Right lung (tissue), 5 donors: ENCODE data around the gene SCT. TPM values are rescaled to one million over a fixed set of nuclear protein-coding genes. Genes with fewer than 3 reads are reported as not detected.

ENCODE experiments used
- DNase-seq, 2 donors: peaks; one replicate each; pipeline ENCODE4 v3.0.0-alpha.2; 2013
- polyA plus RNA-seq, 5 donors: library from polyadenylated mRNA; unstranded; fragments of 120-200 nt; gene quantifications; one replicate each; pipeline versions ENCODE4 v1.2.1 to v1.2.3, GENCODE V29; 2013; ENCODE audit warnings: inconsistent platforms in 1 of 5, low replicate concordance in 1 of 5; ENCODE audit not compliant: insufficient read length in 5 of 5, insufficient read depth in 1 of 5

SCT gene
- polyA plus RNA-seq, 5 donors = 1.2 to 14.9 (median 1.7) TPM

DNA sequence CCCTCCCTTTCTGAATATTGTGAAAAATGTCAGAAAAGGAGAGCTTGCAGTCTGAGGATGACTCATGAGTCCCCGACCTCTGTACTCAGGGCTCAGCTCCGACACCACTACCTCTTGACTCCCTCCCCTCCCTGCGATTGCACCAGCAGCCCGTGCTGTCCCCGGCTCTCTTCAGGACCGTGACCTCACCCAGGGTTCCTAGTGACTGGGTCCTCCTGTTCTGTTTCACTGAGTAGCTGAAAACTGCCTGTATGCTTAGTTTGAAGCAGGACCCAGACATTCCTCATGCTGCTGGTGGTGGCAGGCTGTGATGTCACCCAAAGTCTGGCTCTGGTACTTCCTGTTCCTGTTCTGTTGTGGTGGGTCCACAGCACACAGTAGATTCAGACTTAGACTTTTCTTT lies 39.0 kb downstream of the SCT start:
- no peak for DNase-seq

DNA sequence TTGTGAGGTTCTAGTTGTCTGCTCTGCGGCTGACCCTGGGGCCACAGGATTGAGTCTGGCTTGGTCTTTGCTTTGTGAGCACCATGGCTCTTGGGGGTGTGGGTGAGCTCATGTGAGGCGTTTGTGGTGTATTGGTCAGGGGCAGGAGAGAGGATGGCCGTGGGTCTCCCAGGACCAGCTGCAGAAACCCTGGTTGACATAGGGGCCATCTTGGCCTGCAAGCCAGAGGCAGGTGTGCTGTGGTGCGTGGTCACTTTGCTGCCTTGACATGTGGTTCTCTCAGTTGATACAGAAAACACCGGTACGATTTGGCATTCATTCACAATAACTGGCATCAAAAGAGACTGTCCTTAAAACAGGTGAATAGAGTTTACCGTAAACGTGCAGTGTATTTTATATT lies 39.4 kb downstream of the SCT start:
- DNase-seq = no peak

DNA sequence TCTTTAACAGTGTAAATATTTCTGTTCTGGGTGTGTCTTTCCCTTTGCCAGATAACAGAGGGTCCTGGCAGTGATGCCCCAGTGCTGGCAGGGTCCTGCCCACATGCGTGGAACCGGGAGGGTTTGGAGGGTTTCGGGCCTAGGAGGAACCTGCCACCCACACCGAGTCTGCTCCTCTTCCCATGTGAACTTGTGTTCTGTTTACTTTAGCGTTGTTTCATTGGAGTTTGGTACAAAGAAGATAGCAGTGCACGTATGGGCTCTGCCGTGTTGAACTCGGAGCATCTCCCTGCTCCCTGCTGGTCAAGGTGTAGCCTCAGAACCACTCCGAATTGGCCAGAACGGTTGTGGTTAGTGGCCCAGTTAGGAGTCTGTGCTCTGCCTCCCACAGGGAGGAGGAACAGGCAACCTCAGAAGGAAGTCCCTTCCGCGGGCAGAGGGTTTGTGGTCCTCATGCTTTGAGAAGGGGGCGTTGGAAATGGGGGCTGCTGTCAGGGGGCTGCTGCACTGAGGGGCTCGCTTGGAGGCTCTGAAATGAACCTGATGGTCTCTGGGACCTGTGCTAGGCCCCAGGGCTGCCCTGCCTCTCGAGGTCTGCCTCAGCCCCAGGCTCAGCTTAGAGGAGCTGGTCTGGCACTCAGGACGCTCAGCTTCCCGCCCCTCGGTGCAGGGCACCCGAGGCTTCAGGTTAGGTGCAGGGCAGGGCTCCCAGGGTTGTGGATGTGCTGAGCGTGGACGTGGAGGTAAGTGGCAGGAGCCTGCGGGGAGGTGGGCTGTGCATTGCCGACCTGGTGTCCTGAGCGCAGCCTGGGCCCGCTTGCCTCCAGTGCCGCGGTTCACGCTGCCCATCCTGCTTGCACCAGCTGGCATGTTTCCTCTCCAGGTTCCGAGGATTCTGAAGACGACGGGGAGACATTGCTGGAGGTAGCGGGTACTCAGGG lies 40.3 kb downstream of the SCT start:
- DNase-seq = no peak

DNA sequence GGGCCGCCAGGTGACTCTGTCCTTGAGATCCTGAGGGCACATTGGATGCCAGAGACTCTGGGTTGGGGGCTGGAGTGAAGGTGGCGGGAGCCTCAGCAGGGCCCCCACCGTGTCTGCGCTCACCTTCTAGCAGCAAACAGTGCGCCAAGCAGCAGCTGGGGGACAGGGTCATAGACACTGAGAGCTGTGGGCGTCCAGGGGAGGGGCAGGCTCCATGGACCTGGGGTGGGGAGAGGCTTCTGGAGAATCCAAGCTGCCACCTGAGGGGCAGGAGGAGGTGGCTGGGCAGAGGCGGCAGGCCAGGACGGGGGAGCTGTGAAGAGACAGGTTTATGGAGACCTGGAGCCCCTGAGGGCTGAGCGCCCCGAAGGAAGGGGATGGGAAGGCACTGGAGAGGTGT lies 42.7 kb downstream of the SCT start:
- DNase-seq = no peak

DNA sequence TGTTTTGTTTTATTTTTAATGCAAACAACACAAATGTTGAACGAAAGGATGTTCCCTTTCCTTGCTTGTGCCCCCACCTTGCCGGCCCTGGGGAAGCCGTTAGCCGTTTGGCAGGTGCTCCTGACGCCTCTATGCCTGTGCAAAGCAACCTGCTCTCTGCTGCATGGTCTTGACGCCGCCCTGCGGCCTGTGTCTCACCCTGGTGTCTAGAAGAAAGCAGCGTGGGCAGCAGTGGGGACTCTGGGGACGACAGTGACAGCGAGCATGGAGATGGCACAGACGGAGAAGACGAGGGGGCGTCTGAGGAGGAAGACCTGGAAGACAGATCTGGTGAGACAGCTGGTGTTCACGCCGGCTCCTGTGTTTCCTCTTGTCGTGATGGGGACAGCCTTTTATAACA lies 45.2 kb downstream of the SCT start:
- DNase-seq = no peak

DNA sequence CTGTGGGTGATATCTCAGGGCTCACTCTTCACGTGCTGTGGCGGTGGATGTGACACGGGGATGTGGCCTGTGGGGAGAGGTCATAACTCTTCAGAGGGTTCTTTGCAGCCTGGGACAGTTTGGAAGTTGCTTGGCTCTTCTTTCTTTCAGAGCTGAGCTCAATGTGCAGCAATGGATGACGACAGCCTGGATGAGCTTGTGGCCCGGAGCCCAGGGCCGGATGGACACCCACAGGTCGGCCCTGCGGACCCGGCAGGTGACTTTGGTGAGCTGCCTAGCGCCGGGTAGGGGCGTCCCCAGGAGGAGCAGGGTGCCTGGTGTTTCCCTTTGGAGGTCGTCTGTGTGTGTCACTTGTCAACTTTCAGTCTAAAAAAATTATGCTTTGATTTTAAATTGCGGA lies 45.6 kb downstream of the SCT start:
- DNase-seq = no peak

DNA sequence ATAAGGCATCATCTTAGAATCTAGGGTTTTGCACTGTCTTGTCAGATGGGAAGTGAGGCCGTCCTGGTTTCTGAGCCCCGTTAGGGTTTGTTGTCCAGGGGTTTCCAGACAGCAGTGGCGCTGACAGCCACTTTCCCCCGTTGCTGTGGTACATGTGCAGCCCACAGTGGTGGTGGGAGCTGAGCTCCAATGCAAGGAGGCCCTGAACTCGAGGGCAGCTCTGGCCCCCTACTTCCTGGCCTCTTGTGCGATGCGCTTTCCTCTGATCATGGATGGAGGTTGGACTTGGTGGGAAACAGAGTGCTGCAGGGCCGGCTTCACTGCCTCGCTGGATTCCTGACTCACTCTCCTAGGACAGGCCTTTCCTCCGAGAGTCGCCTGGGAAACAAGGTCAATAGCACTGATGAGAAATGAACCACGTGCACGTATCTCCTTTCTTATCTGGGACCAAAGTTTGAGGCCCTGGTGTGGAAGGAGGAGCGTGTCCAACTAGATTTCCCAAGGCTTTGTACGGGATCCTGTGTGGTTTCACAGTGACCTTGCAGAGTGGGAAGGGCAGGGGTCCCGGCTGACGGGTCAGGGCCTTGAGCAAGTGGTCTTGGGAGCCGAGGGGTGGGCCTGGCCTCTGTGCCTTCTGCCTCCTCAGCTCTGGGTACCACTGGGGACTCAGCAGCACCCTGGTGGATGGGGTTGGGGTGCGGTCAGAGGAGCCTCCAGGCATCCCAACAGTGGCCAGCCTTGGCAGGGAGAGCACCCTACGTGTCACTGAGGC lies 47.0 kb downstream of the SCT start:
- DNase-seq = no peak

DNA sequence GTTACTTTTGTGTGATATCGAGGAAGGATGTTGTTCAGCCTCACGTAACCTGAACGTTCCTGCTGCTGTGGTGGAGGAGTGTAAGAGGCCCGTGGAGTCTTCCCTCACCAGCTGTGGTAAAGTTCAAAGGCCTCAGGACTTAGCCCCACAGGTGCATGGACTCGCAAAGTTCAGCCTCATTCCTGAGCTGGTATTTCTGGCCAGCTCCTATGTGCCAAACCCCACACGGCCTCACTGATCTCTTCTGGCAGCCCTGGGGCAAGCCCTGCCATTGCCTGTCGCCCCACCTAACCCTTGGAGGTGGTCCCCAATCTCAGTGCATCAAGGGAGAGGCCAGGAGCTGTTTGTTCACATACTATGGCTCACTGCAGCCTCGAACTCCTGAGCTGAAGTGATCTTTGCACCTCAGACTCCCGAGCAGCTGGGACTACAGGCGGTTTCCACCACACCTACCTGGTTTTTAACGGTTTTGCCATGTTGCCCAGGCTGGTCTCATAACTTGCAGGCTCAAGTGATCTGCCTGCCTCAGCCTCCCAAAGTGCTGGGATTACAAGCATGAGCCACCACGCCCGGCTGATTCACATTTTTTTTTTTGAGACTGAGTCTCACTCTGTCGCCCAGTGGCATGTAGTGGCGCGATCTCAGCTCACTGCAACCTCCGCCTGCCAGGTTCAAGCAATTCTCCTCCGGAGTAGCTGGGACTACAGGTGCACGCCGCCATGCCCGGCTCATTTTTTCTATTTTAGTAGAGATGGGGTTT lies 48.5 kb downstream of the SCT start:
- DNase-seq = no peak

DNA sequence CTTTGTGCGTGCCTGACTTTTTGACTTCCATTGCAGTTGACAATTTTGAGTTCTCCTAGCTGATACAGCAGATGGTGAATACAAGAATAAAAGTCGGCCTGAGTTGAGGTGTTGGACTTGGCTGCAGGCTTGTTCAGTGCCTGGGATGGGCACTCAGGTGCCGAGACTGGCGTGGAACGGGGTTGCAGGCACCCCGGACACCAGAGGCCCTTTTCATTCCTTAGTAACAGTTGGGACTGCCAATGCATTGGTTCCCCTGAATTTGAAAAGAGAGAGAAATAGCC lies 49.4 kb downstream of the SCT start:
- DNase-seq = no peak

DNA sequence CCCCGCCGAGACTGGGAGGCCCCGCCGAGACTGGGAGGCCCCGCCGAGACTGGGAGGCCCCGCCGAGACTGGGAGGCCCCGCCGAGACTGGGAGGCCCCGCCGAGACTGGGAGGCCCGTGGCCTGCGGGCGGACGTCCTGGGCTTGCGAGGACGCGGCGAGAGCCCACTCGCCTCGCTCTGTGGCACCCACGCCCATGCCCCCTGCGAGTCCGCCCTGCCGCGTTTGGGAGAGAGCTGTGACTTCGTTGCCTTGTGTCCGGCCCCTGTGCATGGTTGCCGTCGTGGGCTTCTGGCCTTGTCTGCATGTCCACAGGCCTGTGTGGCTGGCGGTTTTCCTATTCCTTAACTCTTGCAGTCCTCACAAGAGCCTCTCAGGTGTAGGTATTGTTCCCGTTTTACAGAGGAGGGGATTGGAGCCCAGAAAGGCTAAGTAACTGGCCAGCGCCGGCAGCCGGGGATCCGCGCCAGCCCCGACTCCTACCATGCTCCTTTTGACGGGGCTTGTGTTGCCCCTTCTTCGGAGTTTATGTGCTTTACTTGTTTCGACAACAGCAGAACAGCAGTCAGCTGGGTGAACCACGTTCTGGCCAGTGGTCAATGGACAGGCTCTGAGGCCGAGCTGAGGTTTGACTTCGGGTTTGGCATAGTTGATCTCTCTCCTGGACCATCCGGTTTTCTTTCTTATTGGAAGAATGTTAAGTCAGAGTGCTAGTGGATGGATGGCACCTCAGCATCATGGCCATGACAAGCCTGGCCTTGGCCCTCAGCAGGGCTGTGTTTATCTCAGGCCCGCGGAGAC lies 50.0 kb downstream of the SCT start:
- no peak for DNase-seq

Other genes with a start within 250 kb of the SCT start
- 10 to 100 TPM in 4 of 5 donors, 1 to 10 TPM in 1; 9.5 to 17.4 (median 13.3) TPM for gene PKP3, start 233.0 kb downstream of the SCT start, polyA plus RNA-seq
- 10 to 100 TPM; 19.0 to 44.1 (median 33.8) TPM for gene SIGIRR, start 212.2 kb downstream of the SCT start, polyA plus RNA-seq
- 1 to 10 TPM; 4.5 to 9.0 (median 6.8) TPM for gene ANO9, start 185.2 kb downstream of the SCT start, polyA plus RNA-seq
- gene PTDSS2, start 176.9 kb downstream of the SCT start, polyA plus RNA-seq = 10 to 100 TPM; 21.2 to 31.5 (median 25.8) TPM
- gene RNH1, start 119.9 kb downstream of the SCT start, polyA plus RNA-seq = 100 to 1,000 TPM in 1 of 5 donors, 10 to 100 TPM in 4; 63.3 to 130 (median 87.3) TPM
- 10 to 100 TPM; 27.3 to 63.3 (median 38.2) TPM for gene HRAS, start 91.6 kb downstream of the SCT start, polyA plus RNA-seq
- gene LRRC56, start 89.7 kb downstream of the SCT start, polyA plus RNA-seq = 1 to 10 TPM; 2.3 to 5.0 (median 3.3) TPM
- 1 to 10 TPM; 1.6 to 4.9 (median 2.8) TPM for gene LMNTD2, start 66.4 kb downstream of the SCT start, polyA plus RNA-seq
- 10 to 100 TPM; 16.5 to 41.2 (median 27.6) TPM for gene RASSF7, start 66.2 kb downstream of the SCT start, polyA plus RNA-seq
- 10 to 100 TPM; 16.0 to 28.3 (median 20.4) TPM for gene PHRF1, start 50.7 kb downstream of the SCT start, polyA plus RNA-seq
- 10 to 100 TPM in 3 of 5 donors, 1 to 10 TPM in 2; 6.9 to 19.1 (median 11.5) TPM for gene IRF7, start 11.2 kb downstream of the SCT start, polyA plus RNA-seq
- under 1 TPM; 0.20 to 0.86 (median 0.58) TPM for gene CDHR5, start 2.2 kb downstream of the SCT start, polyA plus RNA-seq
- gene DRD4, start 10.1 kb upstream of the SCT start, polyA plus RNA-seq = 1 to 10 TPM in 2 of 5 donors, under 1 TPM in 3; 0.21 to 1.5 (median 0.74) TPM
- 10 to 100 TPM; 32.7 to 49.5 (median 37.7) TPM for gene DEAF1, start 68.0 kb upstream of the SCT start, polyA plus RNA-seq
- gene TMEM80, start 68.6 kb upstream of the SCT start, polyA plus RNA-seq = 10 to 100 TPM; 23.2 to 35.8 (median 29.9) TPM
- 10 to 100 TPM; 41.3 to 88.7 (median 81.2) TPM for gene EPS8L2, start 79.0 kb upstream of the SCT start, polyA plus RNA-seq
- 100 to 1,000 TPM; 100 to 129 (median 107) TPM for gene TALDO1, start 120.3 kb upstream of the SCT start, polyA plus RNA-seq
- gene GATD1, start 150.3 kb upstream of the SCT start, polyA plus RNA-seq = 10 to 100 TPM; 41.4 to 80.2 (median 61.8) TPM
- under 1 TPM in 3 of 5 donors, not detected in 2; 0.18 to 0.24 (median 0.22) TPM for gene CEND1, start 162.9 kb upstream of the SCT start, polyA plus RNA-seq
- 10 to 100 TPM in 4 of 5 donors, 1 to 10 TPM in 1; 9.4 to 25.4 (median 15.7) TPM for gene SLC25A22, start 171.1 kb upstream of the SCT start, polyA plus RNA-seq
- gene PIDD1, start 178.1 kb upstream of the SCT start, polyA plus RNA-seq = 10 to 100 TPM in 4 of 5 donors, 1 to 10 TPM in 1; 9.0 to 16.6 (median 11.6) TPM
- gene RPLP2, start 182.8 kb upstream of the SCT start, polyA plus RNA-seq = 1,000 to 10,000 TPM; 1,010 to 1,715 (median 1,239) TPM
- gene PNPLA2, start 191.7 kb upstream of the SCT start, polyA plus RNA-seq = 10 to 100 TPM; 23.4 to 54.7 (median 38.0) TPM
- 10 to 100 TPM; 13.6 to 31.6 (median 21.5) TPM for gene CRACR2B, start 200.7 kb upstream of the SCT start, polyA plus RNA-seq
- 100 to 1,000 TPM; 124 to 208 (median 165) TPM for gene CD151, start 205.8 kb upstream of the SCT start, polyA plus RNA-seq
- 100 to 1,000 TPM in 2 of 5 donors, 10 to 100 TPM in 3; 67.8 to 164 (median 85.4) TPM for gene POLR2L, start 215.3 kb upstream of the SCT start, polyA plus RNA-seq
- 10 to 100 TPM; 42.4 to 94.6 (median 63.9) TPM for gene TSPAN4, start 215.7 kb upstream of the SCT start, polyA plus RNA-seq